H9 (cell line): ENCODE results near the gene ITPR3. TPM values are rescaled to one million over a fixed set of nuclear protein-coding genes. Genes with fewer than 3 reads are reported as not detected.

Source experiments
- DNase-seq: peaks from one replicate; pipeline ENCODE4 v3.0.0-alpha.2; 2017
- H2AFZ ChIP-seq: one replicate; pipeline ENCODE4 v1.6.1; 2013; ENCODE audit warnings: mild to moderate bottlenecking, low read length, control low read depth, moderate library complexity
- H2AK5ac ChIP-seq: 2 replicates; pipeline ENCODE4 v1.6.1; 2013; ENCODE audit warnings: low read length, control low read depth, mixed read lengths; ENCODE audit not compliant: insufficient read length
- H2BK120ac ChIP-seq: one replicate; pipeline ENCODE4 v1.6.1; 2013; ENCODE audit warnings: low read depth, mild to moderate bottlenecking, low read length, control low read depth, inconsistent platforms; ENCODE audit not compliant: poor library complexity, severe bottlenecking
- H2BK12ac ChIP-seq: 2 replicates; pipeline ENCODE4 v1.6.1; 2013; ENCODE audit warnings: low read length, control low read depth, mixed read lengths, low read depth; ENCODE audit not compliant: insufficient read length
- H2BK15ac ChIP-seq: 2 replicates; pipeline ENCODE4 v1.6.1; 2013; ENCODE audit warnings: low read depth, low read length, control low read depth
- H2BK20ac ChIP-seq: one replicate; pipeline ENCODE4 v1.6.1; 2013; ENCODE audit warnings: low read depth, mild to moderate bottlenecking, low read length, control low read depth, inconsistent platforms; ENCODE audit not compliant: poor library complexity, severe bottlenecking
- H2BK5ac ChIP-seq: 2 replicates; pipeline ENCODE4 v1.6.1; 2013; ENCODE audit warnings: low read length, control low read depth, mixed read lengths; ENCODE audit not compliant: insufficient read length
- H3K14ac ChIP-seq: 2 replicates; pipeline ENCODE4 v1.6.1; 2013; ENCODE audit warnings: low read length, control low read depth; ENCODE audit not compliant: insufficient read depth
- H3K18ac ChIP-seq: 2 replicates; pipeline ENCODE4 v1.6.1; 2013; ENCODE audit warnings: low read depth, mild to moderate bottlenecking, mixed read lengths, low read length, control low read depth; ENCODE audit not compliant: insufficient read length
- H3K23ac ChIP-seq: 2 replicates; pipeline ENCODE4 v1.6.1; 2013; ENCODE audit warnings: low read length, control low read depth, mixed read lengths, low read depth; ENCODE audit not compliant: insufficient read length
- H3K23me2 ChIP-seq: 2 replicates; pipeline ENCODE4 v1.6.1; 2013; ENCODE audit warnings: low read depth, mild to moderate bottlenecking, mixed read lengths, low read length, control low read depth; ENCODE audit not compliant: insufficient read length, poor library complexity, severe bottlenecking
- H3K27ac ChIP-seq: 2 replicates; pipeline ENCODE4 v1.5.1; 2013; ENCODE audit warnings: low read length, control low read depth, mixed read lengths, low read depth; ENCODE audit not compliant: insufficient read length
- H3K27me3 ChIP-seq: 2 replicates; pipeline ENCODE4 v1.6.1; 2013; ENCODE audit warnings: low read length, control low read depth, inconsistent platforms; ENCODE audit not compliant: insufficient read depth
- H3K4ac ChIP-seq: 2 replicates; pipeline ENCODE4 v1.6.1; 2013; ENCODE audit warnings: low read depth, mild to moderate bottlenecking, control low read depth, inconsistent platforms, low read length, moderate library complexity
- H3K4me1 ChIP-seq: 2 replicates; pipeline ENCODE4 v1.6.1; 2013; ENCODE audit warnings: low read length, control low read depth, inconsistent platforms; ENCODE audit not compliant: insufficient read depth
- H3K4me2 ChIP-seq: 2 replicates; pipeline ENCODE4 v1.6.1; 2013; ENCODE audit warnings: low read length, control low read depth, mixed read lengths; ENCODE audit not compliant: insufficient read length, insufficient read depth
- H3K56ac ChIP-seq: 2 replicates; pipeline ENCODE4 v1.6.1; 2013; ENCODE audit warnings: low read depth, mild to moderate bottlenecking, mixed read lengths, low read length, control low read depth; ENCODE audit not compliant: insufficient read length
- H3K79me1 ChIP-seq: 2 replicates; pipeline ENCODE4 v1.6.1; 2013; ENCODE audit warnings: low read depth, mild to moderate bottlenecking, moderate library complexity, low read length, control low read depth, inconsistent platforms; ENCODE audit not compliant: insufficient read depth, poor library complexity, severe bottlenecking
- H3K79me2 ChIP-seq: 2 replicates; pipeline ENCODE4 v1.6.1; 2013; ENCODE audit warnings: low read length, control low read depth, inconsistent platforms; ENCODE audit not compliant: insufficient read depth
- H3K9ac ChIP-seq: 2 replicates; pipeline ENCODE4 v1.6.1; 2013; ENCODE audit warnings: low read length, control low read depth, mixed read lengths; ENCODE audit not compliant: insufficient read length; ENCODE audit errors: extremely low read depth
- H3K9me3 ChIP-seq: one replicate; pipeline ENCODE4 v1.6.1; 2013; ENCODE audit warnings: low read depth, low read length, inconsistent platforms; ENCODE audit not compliant: control insufficient read depth
- H3T11ph ChIP-seq: one replicate; pipeline ENCODE4 v1.6.1; 2013; ENCODE audit warnings: mild to moderate bottlenecking, low read length, control low read depth, inconsistent platforms
- H4K20me1 ChIP-seq: one replicate; pipeline ENCODE4 v1.6.1; 2013; ENCODE audit not compliant: control insufficient read depth, insufficient read length, insufficient read depth
- H4K5ac ChIP-seq: 2 replicates; pipeline ENCODE4 v1.6.1; 2013; ENCODE audit warnings: low read depth, mild to moderate bottlenecking, mixed read lengths, low read length, control low read depth; ENCODE audit not compliant: insufficient read length
- H4K8ac ChIP-seq: replicated peaks from 2 replicates; pipeline ENCODE4 v1.6.1; 2013; ENCODE audit warnings: low read length, control low read depth, mixed read lengths, low read depth; ENCODE audit not compliant: insufficient read length
- H4K91ac ChIP-seq: 2 replicates; pipeline ENCODE4 v1.6.1; 2013; ENCODE audit warnings: low read depth, mild to moderate bottlenecking, moderate library complexity, mixed read lengths, low read length, control low read depth; ENCODE audit not compliant: insufficient read length
- H3K27ac Mint-ChIP-seq, 3 experiments: 2 replicates in 2 of 3; 3 replicates in 1 of 3; pipeline ENCODE4 v1.8.0; 2020 to 2021; ENCODE audit warnings: mixed read lengths in 3 of 3, mild to moderate bottlenecking in 1 of 3, moderate library complexity in 1 of 3
- H3K27me3 Mint-ChIP-seq: 2 replicates; pipeline ENCODE4 v1.8.0; 2021; ENCODE audit warnings: low read depth, mild to moderate bottlenecking, moderate library complexity, mixed read lengths
- H3K36me3 Mint-ChIP-seq, 3 experiments: 2 replicates in 2 of 3; 3 replicates in 1 of 3; pipeline ENCODE4 v1.8.0; 2020 to 2021; ENCODE audit warnings: low read depth in 3 of 3, mixed read lengths in 3 of 3; ENCODE audit not compliant: insufficient read depth in 1 of 3
- H3K4me1 Mint-ChIP-seq, 2 experiments: 2 replicates each; pipeline ENCODE4 v1.8.0; 2020; ENCODE audit warnings: mixed read lengths in 2 of 2
- H3K4me3 Mint-ChIP-seq, 2 experiments: 2 replicates in 1 of 2; 3 replicates in 1 of 2; pipeline ENCODE4 v1.8.0; 2020 to 2021; ENCODE audit warnings: mild to moderate bottlenecking in 2 of 2, mixed read lengths in 2 of 2, moderate library complexity in 1 of 2
- H3K9me3 Mint-ChIP-seq, 2 experiments: 2 replicates in 1 of 2; 3 replicates in 1 of 2; pipeline ENCODE4 v1.8.0; 2020; ENCODE audit warnings: mild to moderate bottlenecking in 2 of 2, mixed read lengths in 2 of 2, moderate library complexity in 1 of 2
- CTCF ChIP-seq: fragments of 200-600 bp; sonication (generic); conservative IDR thresholded peaks from 3 replicates; pipeline ENCODE4 v1.8.0; 2021; ENCODE audit warnings: antibody characterized with exemption, mild to moderate bottlenecking
- WGBS: extraction: QIAGEN DNeasy Blood & Tissue Kit; methylation state at CpG from one replicate; pipeline ENCODE4 v1.1.7; 2013; ENCODE audit warnings: missing lambda C conversion rate, low lambda C conversion rate, mixed read lengths; ENCODE audit not compliant: insufficient read length; ENCODE audit errors: extremely low coverage; 5-methylcytosine and 5-hydroxymethylcytosine counted together
- total RNA-seq: library from RNA; stranded (reverse); gene quantifications from 2 replicates; pipeline ENCODE4 v1.2.1, GENCODE V29; 2021

ITPR3 gene
- total RNA-seq, 1 experiment from 2014 or later: 40.3 TPM

- peaks cover 4% of the 10 kb centered on the region for H3K79me1 ChIP-seq
- peak within 1 kb of the TSS; percentile 62 for H3K4me2 ChIP-seq
- Mint-ChIP-seq H3K27ac (peak within 1 kb of the TSS; percentile 52 to 94 (median 59); a peak in 5 of 7 replicates), H3K36me3 (peaks cover 7 to 22% (median 17%) of the 10 kb centered on the region in 3 experiments), H3K4me3 (peak within 1 kb of the TSS; percentile 84 to 88), H3K27me3 (peaks cover 6% of the 10 kb centered on the region; the same call in 1 of the 2 replicates), H3K9me3 (no peaks in the 10 kb centered on the region), H3K4me1 (peaks cover 10 to 23% of the 10 kb centered on the region in 2 experiments)
- H3K56ac ChIP-seq: no peak within 1 kb of the TSS
- no peak within 1 kb of the TSS for H3K4ac ChIP-seq
- H3K9me3 ChIP-seq: no peaks in the 10 kb centered on the region
- no peaks in the 10 kb centered on the region; the same call in 1 of the 2 replicates for H3K4me1 ChIP-seq
- no peak within 1 kb of the TSS for H4K91ac ChIP-seq
- H2BK5ac ChIP-seq: no peak within 1 kb of the TSS
- peak within 1 kb of the TSS; percentile 76 for H3K9ac ChIP-seq
- no peak within 1 kb of the TSS for H3K14ac ChIP-seq
- H2AK5ac ChIP-seq: no peak within 1 kb of the TSS
- no peaks in the 10 kb centered on the region for H3K27me3 ChIP-seq
- peak; percentile 69 for TF ChIP-seq CTCF
- H4K8ac ChIP-seq: no peak within 1 kb of the TSS
- H2BK120ac ChIP-seq: no peak within 1 kb of the TSS
- H3K27ac ChIP-seq: no peak within 1 kb of the TSS
- no peak within 1 kb of the TSS for H3K18ac ChIP-seq
- no peak within 1 kb of the TSS for H2BK20ac ChIP-seq
- H3K79me2 ChIP-seq: no peaks in the 10 kb centered on the region; the same call in 1 of the 2 replicates
- no peak within 1 kb of the TSS for H3T11ph ChIP-seq
- H3K23me2 ChIP-seq: peaks cover 5% of the 10 kb centered on the region
- peak; percentile 95 for DNase-seq
- WGBS: no CpG with 5 or more reads among the region's 24 CpGs
- no peaks in the 10 kb centered on the region for H4K20me1 ChIP-seq
- no peak within 1 kb of the TSS for H3K23ac ChIP-seq
- peak within 1 kb of the TSS; percentile 49 for H2AFZ ChIP-seq
- H2BK15ac ChIP-seq: no peak within 1 kb of the TSS
- no peak within 1 kb of the TSS for H2BK12ac ChIP-seq
- no peak within 1 kb of the TSS for H4K5ac ChIP-seq
Measured at GRCh38 chr6:33579828-33580714, 41.1 kb upstream of the ITPR3 start, which contains the start of gene BAK1. Gene BAK1 (minus strand): TSS chr6:33580276. CDS start chr6:33577604, 2,672 bp downstream.
